ENCODE measurements around the gene FSTL1. TPM values are rescaled to one million over a fixed set of nuclear protein-coding genes. Genes with fewer than 3 reads are reported as not detected.

Gene FSTL1, protein sequence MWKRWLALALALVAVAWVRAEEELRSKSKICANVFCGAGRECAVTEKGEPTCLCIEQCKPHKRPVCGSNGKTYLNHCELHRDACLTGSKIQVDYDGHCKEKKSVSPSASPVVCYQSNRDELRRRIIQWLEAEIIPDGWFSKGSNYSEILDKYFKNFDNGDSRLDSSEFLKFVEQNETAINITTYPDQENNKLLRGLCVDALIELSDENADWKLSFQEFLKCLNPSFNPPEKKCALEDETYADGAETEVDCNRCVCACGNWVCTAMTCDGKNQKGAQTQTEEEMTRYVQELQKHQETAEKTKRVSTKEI
- 642 and 656 TPM in 2 replicates for total RNA-seq (2014; rRNA removed; shearing (Covaris generic); ENCODE audit: low replicate concordance)

DNA sequence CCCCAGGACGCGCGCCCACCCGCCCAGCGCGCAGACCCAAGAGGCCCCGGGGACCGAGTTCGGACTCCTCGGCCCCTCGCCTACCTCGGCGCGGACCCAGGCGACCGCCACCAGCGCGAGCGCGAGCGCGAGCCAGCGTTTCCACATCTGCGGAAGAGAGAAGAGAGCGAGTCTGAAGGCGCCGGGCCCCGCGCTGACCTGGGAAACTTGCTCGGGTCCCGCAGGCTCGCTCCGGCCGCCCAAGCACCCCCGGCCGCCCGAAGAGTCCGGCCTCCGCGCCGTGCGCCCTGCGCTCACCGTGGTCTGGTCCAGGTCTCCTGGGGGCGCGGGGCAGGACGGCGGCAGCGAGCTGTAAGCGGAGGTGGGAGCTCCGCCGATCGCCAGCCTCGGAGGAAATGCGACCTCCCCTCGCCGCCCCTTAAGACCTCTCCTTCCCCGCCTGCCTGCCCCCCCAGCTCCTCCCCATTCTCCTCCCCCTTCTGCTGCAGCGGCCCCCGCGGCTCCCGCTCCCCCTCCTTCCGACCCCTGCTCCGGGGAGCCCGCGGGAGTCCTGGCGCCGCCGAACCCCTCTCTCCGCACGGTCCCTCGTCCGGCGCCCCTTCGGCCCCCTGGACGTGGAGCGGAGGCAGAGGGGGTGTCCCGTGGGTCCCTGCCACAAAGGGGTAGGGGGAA lies at the start of gene FSTL1:
Gene FSTL1, minus strand, starts transcription at position 393 of the 672 bp plus-strand sequence. Its CDS starts 246 bp downstream, at position 147.
- H3K27me3 ChIP-seq: no peaks in the 10 kb centered on the region
- peaks cover 48% of the 10 kb centered on the region for H3K36me3 ChIP-seq

DNA sequence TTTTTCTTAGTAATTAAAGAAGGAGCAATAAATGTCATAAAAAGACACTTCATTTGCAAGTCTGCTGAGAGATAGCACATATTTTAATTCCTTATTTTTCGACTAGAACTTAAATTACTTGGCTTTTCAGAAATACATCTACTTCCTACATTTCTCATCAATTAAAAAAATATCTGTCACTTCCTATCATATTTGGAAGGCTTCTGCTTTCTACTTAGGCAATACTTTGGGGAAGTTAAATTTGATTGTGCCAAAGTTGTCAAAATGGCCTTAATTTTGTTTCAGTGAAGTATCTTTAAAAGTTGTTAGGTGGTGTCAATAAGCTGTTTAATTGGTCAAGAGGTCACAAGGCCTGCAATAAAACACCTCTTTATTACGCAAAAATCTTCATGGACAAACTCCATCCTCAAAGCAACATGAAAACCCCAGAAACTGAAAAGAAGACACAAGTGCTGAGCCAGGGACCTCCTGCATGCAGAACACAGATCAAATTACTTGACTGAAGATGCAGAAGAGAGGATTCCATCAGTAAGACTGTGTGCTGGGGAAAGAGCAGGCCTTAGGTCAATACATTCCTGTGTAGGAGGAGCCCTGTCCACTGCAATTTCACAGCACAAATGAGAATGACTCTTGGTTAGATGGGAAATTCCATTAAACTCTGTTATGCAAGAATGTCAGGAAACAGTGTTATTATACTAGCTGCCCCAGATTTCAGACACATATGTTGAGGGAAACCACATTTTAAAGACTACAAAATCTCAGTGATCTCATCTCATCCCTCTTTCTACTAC lies 48.0 kb upstream of the FSTL1 start:
- peaks cover 22% of the 10 kb centered on the region for H3K9me3 ChIP-seq
- no peaks in the 10 kb centered on the region for H3K36me3 ChIP-seq
- H3K27me3 ChIP-seq: no peaks in the 10 kb centered on the region
- DNase-seq: peak; percentile 64
- H3K4me3 ChIP-seq: no peak overlapping the region

More for the DNA sequence above, at the start of gene FSTL1:
- peak; percentile 78 for DNase-seq
- Histone ChIP-seq H3K9me3 (peaks cover 5% of the 10 kb centered on the region), H3K4me3 (peak within 1 kb of the TSS; percentile 95)

DNA sequence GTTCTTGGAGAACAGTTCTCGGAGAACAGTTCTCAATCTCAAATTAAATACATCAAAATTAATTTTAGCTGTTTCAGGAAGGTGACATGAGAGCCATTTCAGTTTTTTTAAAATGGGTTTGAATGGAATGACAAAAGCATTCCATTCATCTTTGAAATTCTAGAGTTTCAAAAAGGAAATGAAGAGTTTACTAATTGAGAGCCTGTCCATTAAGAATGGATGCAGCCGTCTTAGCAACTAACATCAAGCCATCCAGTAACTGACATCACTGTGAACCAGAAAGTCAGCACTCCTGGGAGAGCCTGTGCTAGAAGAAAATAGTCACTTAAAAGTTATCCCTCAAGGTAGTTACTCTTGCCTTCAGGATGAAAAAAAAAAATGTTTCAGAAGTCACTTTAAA lies 47.0 kb upstream of the FSTL1 start:
- H3K4me3 ChIP-seq: no peak overlapping the region
- H3K36me3 ChIP-seq: no peaks in the 10 kb centered on the region
- H3K9me3 ChIP-seq: peaks cover 24% of the 10 kb centered on the region
- no peaks in the 10 kb centered on the region for H3K27me3 ChIP-seq
- no peak for DNase-seq

DNA sequence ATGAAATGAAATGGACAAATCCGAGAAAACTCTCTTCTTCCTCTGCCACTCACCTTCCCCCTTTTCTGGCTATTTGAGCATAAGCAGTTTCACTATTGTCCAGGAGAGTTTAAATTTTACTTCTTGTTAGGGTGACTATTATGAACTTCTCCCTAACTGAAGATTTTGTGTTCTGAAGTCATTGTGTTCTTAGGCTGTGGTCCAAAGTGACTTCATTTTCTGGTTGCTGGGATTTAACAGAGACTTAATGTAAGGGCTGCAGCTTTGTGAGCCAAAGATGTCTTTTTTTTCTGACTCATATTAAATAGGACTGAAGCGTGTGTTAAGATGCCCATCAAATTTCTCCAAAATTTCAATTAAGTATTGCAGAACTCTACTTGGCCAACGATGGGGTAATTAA lies 46.5 kb upstream of the FSTL1 start:
- Histone ChIP-seq H3K9me3 (peaks cover 28% of the 10 kb centered on the region), H3K36me3 (no peaks in the 10 kb centered on the region), H3K27me3 (no peaks in the 10 kb centered on the region), H3K4me3 (no peak overlapping the region)
- peak; percentile 62 for DNase-seq

DNA sequence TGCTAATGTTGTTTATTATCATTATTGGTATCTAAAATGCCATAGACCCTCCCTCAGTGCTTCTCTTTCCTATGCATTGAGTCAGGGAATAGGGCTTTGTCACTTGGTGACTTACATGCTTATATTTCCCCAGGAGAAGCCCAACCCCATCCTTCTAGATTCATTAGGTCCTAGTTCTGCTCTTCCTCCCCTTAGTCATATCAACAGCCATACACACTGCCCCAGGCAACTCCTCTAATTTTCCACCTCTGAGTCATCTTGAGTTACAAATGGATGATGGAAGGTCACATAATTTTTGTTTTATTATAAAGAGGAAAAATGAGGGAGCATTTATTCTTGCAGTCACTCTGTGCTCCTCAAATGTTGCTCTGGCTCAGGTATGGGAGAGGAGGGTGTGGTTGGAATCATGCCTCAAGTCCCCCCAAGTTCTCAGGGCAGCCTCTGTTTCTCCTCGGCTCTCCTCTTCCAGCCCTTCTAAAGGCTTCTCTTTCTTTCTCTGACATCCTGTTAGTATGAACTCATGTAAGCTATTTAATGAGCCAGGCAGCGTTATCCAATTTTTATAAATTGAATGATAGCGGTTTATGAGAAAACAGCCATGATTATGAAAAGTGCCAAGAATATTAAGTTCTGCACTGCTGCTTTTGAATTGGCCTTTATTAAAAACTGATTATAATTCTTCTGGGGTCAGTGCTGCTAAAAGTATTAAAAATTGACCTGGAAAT lies 45.6 kb upstream of the FSTL1 start:
- peak; percentile 75 for DNase-seq
- H3K36me3 ChIP-seq: no peaks in the 10 kb centered on the region
- no peak overlapping the region for H3K4me3 ChIP-seq
- H3K9me3 ChIP-seq: peaks cover 28% of the 10 kb centered on the region
- H3K27me3 ChIP-seq: no peaks in the 10 kb centered on the region

DNA sequence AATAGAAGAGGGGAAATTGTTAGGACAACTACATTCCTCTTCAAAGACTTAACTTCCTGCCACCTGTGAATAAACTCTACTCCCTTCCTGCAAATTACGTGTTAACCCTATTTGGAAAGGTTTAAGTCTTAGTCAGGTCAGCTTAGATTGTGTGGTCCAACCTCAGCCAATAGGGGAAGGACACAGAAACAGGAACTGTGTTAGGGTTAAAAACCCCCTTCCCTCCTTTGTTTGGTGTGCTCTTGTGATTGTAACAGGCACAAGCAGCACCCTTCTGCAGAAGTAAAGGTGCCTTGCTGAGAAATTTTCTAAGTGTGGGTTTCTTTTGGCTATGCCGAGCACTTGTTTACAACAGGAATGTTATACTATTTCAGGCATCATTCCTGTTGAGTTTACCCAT lies 45.0 kb upstream of the FSTL1 start:
- Histone ChIP-seq H3K9me3 (peaks cover 32% of the 10 kb centered on the region), H3K36me3 (no peaks in the 10 kb centered on the region), H3K27me3 (no peaks in the 10 kb centered on the region), H3K4me3 (no peak overlapping the region)
- DNase-seq: no peak

DNA sequence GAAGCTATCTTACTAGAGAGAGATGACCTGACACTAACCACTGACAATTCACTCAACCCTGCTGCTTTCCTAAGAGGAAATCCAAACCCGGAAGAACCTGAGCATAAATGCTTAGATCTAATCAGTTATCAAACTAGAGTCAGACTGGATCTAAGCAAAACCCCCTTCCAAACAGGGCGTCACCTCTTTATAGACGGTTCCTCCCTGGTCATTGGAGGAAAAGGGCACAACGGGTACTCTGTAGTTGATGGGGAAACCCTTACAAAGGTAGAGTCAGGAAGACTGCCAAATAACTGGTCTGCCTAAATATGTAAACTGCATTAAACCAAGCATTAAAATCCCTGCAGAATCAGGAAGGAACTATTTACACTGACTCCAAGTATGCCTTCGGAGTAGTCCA lies 41.3 kb upstream of the FSTL1 start:
- no peak overlapping the region for H3K4me3 ChIP-seq
- H3K36me3 ChIP-seq: no peaks in the 10 kb centered on the region
- no peaks in the 10 kb centered on the region for H3K27me3 ChIP-seq
- no peak for DNase-seq
- peaks cover 32% of the 10 kb centered on the region for H3K9me3 ChIP-seq

DNA sequence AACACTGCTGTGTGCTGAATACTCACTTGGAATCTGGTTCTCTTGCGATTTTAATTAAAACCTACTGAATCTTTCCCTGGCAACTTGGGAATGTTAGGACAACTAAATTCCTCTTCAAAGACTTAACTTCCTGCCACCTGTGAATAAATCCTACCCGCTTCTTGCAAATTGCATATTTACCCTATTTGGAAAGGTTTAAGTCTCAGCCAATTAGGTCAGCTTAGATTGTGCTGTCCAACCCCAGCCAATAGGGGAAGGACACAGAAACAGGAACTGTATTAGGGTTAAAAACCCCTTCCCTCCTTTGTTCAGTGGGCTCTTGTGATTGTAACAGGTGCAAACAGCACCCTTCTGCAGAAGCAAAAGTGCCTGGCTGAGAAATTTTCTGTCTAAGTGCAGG lies 38.6 kb upstream of the FSTL1 start:
- no peaks in the 10 kb centered on the region for H3K27me3 ChIP-seq
- H3K36me3 ChIP-seq: no peaks in the 10 kb centered on the region
- no peak for DNase-seq
- peaks cover 15% of the 10 kb centered on the region for H3K9me3 ChIP-seq
- H3K4me3 ChIP-seq: no peak overlapping the region

DNA sequence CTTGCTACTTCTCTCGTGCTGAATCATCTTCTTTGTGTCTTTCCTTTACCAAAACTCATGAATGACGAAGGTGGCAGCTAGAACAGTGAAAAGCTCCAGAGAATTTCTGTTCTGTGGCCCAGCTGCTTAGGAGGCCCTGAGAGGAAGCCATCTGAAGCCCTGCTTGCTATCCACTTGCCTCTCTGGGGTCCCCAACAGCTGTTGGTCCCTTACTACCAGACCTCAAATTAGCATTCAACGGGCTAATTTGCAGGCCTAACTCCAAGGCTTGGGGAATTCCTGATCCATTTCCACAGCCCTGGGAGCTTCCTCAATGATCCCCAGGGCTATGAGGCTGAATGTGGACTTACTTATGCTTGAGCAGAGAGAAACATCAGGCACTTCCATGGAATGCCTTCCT lies 37.5 kb upstream of the FSTL1 start:
- Histone ChIP-seq H3K36me3 (no peaks in the 10 kb centered on the region), H3K4me3 (no peak overlapping the region), H3K9me3 (peaks cover 8% of the 10 kb centered on the region), H3K27me3 (no peaks in the 10 kb centered on the region)
- DNase-seq: no peak

DNA sequence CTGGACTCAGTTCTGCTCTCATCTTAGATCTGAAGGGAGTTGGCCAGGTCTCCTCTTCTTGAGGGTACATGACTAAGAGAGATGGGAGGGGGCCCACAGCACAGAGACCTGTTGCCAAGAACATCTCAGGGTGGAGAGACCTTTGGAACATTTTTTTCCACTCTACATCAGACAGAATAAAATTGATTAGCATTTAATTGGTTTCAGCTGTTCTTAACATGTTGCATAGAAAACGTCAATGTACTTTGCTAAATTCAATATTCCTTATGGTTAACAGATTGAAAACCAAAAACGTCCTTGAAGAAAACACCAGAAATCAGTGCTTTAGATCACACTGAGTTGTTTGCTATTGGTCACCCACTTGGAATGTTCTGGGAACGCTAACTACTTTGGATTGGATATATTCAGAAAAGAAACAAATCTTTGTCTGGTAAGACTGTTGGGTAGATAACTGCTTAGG lies 36.4 kb upstream of the FSTL1 start:
- no peaks in the 10 kb centered on the region for H3K27me3 ChIP-seq
- H3K36me3 ChIP-seq: no peaks in the 10 kb centered on the region
- peak; percentile 14 for DNase-seq
- no peak overlapping the region for H3K4me3 ChIP-seq
- peaks cover 4% of the 10 kb centered on the region; the same call in 1 of the 2 replicates for H3K9me3 ChIP-seq

DNA sequence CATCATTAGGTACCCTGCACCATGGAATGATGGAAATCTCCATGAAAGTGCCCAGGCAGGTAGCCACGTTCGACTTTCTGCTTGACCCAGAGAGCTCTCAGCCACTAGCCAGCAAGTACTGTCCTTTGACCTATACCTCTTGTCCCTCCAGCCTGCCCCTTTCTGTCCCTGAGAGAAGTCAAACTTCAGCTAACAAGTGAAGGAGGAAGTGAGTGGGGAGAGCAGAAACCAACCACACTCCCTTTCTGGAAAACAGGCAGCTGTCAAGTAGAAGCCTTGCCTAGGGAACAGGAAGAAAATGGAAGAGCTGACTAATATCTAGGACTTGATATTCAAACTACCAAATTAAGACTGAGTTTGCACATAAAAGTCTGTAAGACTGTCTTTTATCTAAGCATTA lies 30.3 kb upstream of the FSTL1 start:
- Histone ChIP-seq H3K27me3 (no peaks in the 10 kb centered on the region), H3K36me3 (no peaks in the 10 kb centered on the region), H3K9me3 (no peaks in the 10 kb centered on the region), H3K4me3 (no peak overlapping the region)
- DNase-seq: no peak

DNA sequence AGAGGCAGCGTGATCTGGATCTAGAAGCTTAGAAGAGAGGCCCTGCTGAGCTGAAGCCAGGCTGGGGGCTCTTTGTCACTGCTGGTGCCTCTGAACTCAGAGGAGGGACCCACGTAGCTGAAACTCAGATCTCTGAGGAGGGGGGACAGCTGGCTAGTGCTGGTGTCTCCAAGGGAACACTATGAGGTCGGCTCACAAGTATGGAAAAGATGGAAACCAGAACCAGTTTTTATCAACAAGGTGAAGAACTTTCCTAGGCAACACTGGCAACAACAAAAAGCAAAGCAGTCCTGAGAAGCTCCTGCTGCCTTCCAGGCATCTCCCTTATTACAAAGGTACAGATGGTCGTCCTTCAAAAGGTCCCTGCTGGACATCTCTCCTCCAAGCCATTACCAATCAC lies 27.0 kb upstream of the FSTL1 start:
- Histone ChIP-seq H3K27me3 (no peaks in the 10 kb centered on the region), H3K9me3 (peaks cover 2% of the 10 kb centered on the region; the same call in 1 of the 2 replicates), H3K4me3 (no peak overlapping the region), H3K36me3 (no peaks in the 10 kb centered on the region)
- no peak for DNase-seq

DNA sequence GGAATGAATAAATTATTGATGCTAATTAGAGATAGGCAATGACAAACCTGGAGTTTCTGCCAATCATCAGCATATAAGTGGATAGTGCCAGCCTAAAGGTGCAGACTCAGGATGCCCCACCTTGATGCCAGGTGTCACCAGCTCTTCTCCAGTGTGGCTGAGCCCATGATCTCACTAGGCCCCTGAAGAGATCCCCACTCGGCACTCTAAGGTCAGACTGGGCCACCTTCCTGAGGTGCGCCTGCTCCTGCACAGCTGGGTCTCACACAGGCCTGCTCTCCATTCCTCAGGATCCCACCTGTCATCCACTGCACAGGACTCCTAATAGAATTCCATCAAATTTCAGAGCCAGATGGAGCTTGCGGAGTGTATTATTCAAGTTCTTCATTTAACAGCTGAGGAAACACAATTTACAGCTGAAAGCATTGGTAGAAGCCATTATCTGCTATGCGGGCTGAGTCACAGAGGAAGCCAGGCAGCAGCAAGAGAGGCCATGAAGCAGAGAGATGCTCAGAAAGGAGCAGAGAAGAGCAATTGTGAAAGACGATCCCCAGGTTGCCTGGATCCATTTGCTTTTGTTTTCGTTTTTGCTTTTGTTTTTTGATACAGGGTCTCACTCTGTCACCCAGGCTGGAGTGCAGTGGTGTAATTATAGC lies 25.1 kb upstream of the FSTL1 start:
- H3K4me3 ChIP-seq: no peak overlapping the region
- H3K36me3 ChIP-seq: no peaks in the 10 kb centered on the region
- no peak for DNase-seq
- no peaks in the 10 kb centered on the region for H3K27me3 ChIP-seq
- H3K9me3 ChIP-seq: peaks cover 2% of the 10 kb centered on the region; the same call in 1 of the 2 replicates

DNA sequence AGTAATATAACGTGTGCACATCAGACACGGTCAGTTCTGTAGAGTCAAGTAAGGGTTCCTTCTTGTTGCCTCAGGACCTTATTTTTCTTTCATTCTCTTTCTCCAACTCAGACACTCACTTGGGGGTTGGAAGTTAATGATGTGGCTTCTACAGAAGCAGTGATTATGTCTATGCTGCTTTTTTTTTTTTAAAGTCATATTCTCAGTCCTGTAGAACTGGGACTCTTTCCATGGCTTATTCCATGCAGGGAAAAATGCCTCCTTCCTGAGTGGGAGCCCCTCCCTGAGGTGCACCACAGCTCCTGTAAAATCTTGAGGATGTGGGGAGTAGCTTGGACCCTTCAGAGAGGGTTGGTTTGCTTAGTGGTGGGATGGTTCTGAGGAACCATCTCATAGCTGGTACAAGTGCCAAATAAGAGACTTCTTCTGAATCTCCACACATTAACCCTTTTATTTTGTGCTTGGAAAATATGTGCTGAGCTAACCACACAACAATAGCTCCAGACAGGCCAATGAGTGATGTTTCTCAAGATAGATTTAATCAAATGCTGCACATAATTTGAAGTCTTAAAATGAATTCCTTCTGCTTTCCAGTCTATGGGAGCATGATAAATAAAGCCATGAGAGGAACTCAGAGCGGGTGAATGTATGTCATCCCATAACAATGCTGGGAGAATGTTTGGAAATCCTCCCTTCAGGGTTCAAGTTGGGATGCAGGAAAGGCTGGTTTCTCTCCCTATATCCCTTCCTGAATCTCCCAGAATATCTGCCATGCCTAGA lies 23.3 kb upstream of the FSTL1 start:
- DNase-seq: no peak
- Histone ChIP-seq H3K27me3 (no peaks in the 10 kb centered on the region), H3K4me3 (no peak overlapping the region), H3K36me3 (no peaks in the 10 kb centered on the region), H3K9me3 (peaks cover 2% of the 10 kb centered on the region; the same call in 1 of the 2 replicates)

DNA sequence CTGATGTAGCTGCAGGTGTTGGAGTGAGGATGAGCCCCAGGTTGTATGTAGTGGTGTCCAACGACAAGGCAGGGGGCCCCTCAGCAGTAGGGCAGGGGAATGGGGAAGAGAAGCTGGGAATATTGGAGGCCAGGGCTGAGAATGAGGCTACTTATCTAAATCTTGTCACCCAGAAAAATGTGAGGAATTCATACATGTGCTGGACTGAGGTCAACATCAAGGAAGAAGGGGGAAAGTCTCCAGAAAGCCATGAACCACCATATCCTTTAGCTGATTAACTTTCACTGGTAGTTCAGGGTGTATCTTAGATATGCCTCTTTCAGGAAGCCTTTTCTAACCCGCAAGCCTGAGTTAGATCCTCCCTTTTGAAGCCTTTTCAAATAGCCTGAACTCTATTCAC lies 22.6 kb upstream of the FSTL1 start:
- no peaks in the 10 kb centered on the region for H3K27me3 ChIP-seq
- peaks cover 2% of the 10 kb centered on the region; the same call in 1 of the 2 replicates for H3K9me3 ChIP-seq
- no peaks in the 10 kb centered on the region for H3K36me3 ChIP-seq
- H3K4me3 ChIP-seq: no peak overlapping the region
- DNase-seq: no peak
